Measurements from ENCODE around the gene TPO.
"Not testable (repeated sequence)": the region's sequence is repeated elsewhere in the genome, so short reads cannot be mapped to it uniquely, and the experiment has no call there.

TPO gene

GRCh38 chr2:1483551-1483950, 70.3 kb downstream of the TPO start:
- no peak for DNase-seq (ENCODE audit: low read depth, low spot score)

GRCh38 chr2:1484131-1484884, 71.0 kb downstream of the TPO start:
- DNase-seq (ENCODE audit: low read depth, low spot score) = no peak

GRCh38 chr2:1486670-1487069, 73.4 kb downstream of the TPO start:
- DNase-seq (ENCODE audit: low read depth, low spot score) = no peak

- DNase-seq (ENCODE audit: low read depth, low spot score) = no peak
These were observed 74.5 kb downstream of the TPO start for GRCh38 chr2:1487758-1488157.

GRCh38 chr2:1488181-1488671, 75.0 kb downstream of the TPO start:
- no peak for DNase-seq (ENCODE audit: low read depth, low spot score)

- no peak for DNase-seq (ENCODE audit: low read depth, low spot score)
These were observed 75.6 kb downstream of the TPO start for GRCh38 chr2:1488851-1489250.

GRCh38 chr2:1489486-1489885, 76.2 kb downstream of the TPO start:
- no peak for DNase-seq (ENCODE audit: low read depth, low spot score)

- DNase-seq (ENCODE audit: low read depth, low spot score) = not testable (repeated sequence)
These were observed 77.1 kb downstream of the TPO start for GRCh38 chr2:1490381-1490780.

- DNase-seq (ENCODE audit: low read depth, low spot score) = no peak
These were observed 78.5 kb downstream of the TPO start for GRCh38 chr2:1491751-1492150.

- DNase-seq (ENCODE audit: low read depth, low spot score) = not testable (repeated sequence)
These were observed 79.0 kb downstream of the TPO start for GRCh38 chr2:1492231-1492630.

GRCh38 chr2:1492711-1493430, 79.6 kb downstream of the TPO start:
- DNase-seq (ENCODE audit: low read depth, low spot score) = no peak

- no peak for DNase-seq (ENCODE audit: low read depth, low spot score)
These were observed 80.3 kb downstream of the TPO start for GRCh38 chr2:1493431-1494126.

GRCh38 chr2:1494257-1494656, 81.0 kb downstream of the TPO start:
- no peak for DNase-seq (ENCODE audit: low read depth, low spot score)

GRCh38 chr2:1494906-1495305, 81.6 kb downstream of the TPO start:
- DNase-seq (ENCODE audit: low read depth, low spot score) = no peak

- no peak for DNase-seq (ENCODE audit: low read depth, low spot score)
These were observed 82.6 kb downstream of the TPO start for GRCh38 chr2:1495676-1496358.

- no peak for DNase-seq (ENCODE audit: low read depth, low spot score)
These were observed 83.1 kb downstream of the TPO start for GRCh38 chr2:1496359-1496821.

GRCh38 chr2:1497122-1497611, 83.9 kb downstream of the TPO start:
- no peak for DNase-seq (ENCODE audit: low read depth, low spot score)

GRCh38 chr2:1498176-1498575, 84.9 kb downstream of the TPO start:
- DNase-seq (ENCODE audit: low read depth, low spot score) = no peak

GRCh38 chr2:1499033-1499795, 86.0 kb downstream of the TPO start:
- no peak for DNase-seq (ENCODE audit: low read depth, low spot score)

- DNase-seq (ENCODE audit: low read depth, low spot score) = no peak
These were observed 88.0 kb downstream of the TPO start for GRCh38 chr2:1501038-1501851.
